GM04503 (cell line): ENCODE results near the gene SBK2.
A peak's percentile ranks its signal among the peaks of the same experiment; 100 is the strongest.
"Not testable (repeated sequence)": the region's sequence is repeated elsewhere in the genome, so short reads cannot be mapped to it uniquely, and the experiment has no call there.

Source experiments
- DNase-seq: peaks from one replicate; pipeline ENCODE4 v3.0.0-alpha.2; 2012; ENCODE audit warnings: low read depth

Gene SBK2

GRCh38 chr19:55535173-55535964 lies 1.6 kb downstream of the SBK2 start:
- no peak for DNase-seq

- not testable (repeated sequence) for DNase-seq
Observed at GRCh38 chr19:55534280-55534679, 2.7 kb downstream of the SBK2 start.

GRCh38 chr19:55530996-55531395 lies 5.9 kb downstream of the SBK2 start:
- DNase-seq: no peak

GRCh38 chr19:55529636-55530234 lies 7.2 kb downstream of the SBK2 start:
- no peak for DNase-seq

- no peak for DNase-seq
Observed at GRCh38 chr19:55528030-55528803, 8.7 kb downstream of the SBK2 start.

- no peak for DNase-seq
Observed at GRCh38 chr19:55527197-55528029, 9.5 kb downstream of the SBK2 start.

GRCh38 chr19:55526216-55527196 lies 10.4 kb downstream of the SBK2 start:
- peak; percentile 20 for DNase-seq

GRCh38 chr19:55525289-55526101 lies 11.4 kb downstream of the SBK2 start:
- DNase-seq: no peak

DNA sequence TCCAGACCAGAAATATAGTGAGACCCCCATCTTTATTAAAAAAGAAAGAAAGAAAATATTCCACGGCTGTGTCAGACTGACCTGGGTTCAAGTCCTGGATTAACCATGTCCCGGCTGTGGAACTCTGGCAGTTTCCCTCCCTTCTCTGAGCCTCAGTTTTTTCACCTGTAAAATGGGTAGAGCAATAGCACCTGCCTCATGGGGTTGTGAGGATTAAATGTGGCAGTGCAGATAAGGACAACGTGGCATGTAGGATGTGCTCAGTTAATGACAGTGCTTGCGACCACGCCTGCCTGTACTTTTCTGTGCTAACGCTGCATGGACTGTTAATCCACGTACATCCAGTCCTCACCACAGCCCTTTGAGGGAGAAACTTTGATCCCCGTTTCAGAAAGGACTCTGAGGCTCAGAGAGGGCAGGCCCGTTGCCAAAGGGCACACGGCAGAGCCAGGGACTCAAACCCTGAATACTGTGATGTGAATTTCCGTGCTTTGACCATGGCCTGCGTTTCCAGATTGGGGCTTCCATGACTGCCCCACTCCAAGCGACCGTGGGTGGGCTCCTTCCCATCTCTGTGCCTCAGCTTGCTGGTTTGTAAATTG lies 16.1 kb downstream of the SBK2 start:
- DNase-seq: no peak

GRCh38 chr19:55519451-55520311 lies 17.3 kb downstream of the SBK2 start:
- peak; percentile 70 for DNase-seq

DNA sequence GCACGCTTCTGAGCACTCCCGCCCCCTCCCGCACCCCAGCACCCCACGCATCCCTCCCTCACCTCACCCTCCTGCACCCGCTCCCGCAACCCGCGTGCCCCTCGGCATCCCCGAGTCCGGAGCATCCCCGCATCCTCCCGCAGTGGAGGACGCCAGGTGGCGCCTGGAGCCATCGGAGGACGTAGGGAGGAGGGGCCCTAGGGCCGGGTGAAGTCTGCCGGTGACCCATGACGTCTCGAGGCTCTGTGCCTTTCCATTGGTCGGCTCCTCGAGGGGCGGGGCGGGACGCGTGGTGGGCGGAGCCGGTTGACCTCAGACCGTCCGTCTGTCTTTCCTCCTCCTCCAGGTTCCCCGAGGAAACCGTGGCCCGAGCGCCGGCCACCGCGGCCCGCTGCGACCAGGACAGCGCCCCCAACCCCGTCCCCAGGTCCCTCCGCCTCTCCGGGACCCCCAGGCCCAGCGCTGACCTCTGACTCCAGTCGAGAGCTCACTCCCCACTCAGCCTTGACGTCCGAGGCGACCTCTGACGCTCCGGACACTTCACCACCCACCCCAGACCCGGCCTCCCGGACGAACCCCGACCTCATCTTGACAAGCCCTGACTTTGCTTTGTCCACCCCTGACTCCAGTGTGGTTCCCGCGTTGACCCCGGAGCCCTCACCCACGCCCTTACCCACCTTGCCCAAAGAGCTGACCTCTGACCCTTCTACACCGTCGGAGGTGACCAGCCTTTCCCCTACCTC lies 19.9 kb downstream of the SBK2 start:
- DNase-seq: peak; percentile 35

- no peak for DNase-seq
Observed at GRCh38 chr19:55508120-55508519, 28.8 kb downstream of the SBK2 start.

DNA sequence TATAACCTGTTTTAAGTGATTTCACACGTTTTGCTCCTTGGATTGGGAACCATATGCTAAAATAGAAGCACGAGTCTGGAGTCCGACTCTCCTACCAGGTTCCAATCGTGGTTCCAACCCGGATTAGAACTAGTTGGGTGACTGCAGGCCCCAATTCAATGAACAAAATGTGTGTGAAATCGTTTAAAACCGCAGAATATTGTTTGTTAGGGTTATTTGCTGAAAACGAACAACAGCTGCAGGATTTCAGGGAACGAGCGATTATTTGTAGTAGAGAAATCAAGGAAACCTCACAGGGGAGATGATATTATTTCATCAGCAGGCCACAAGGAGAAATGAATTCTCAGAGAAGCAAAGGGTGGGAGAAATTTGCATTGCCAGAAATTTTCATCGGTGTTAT lies 32.0 kb downstream of the SBK2 start:
- no peak for DNase-seq

DNA sequence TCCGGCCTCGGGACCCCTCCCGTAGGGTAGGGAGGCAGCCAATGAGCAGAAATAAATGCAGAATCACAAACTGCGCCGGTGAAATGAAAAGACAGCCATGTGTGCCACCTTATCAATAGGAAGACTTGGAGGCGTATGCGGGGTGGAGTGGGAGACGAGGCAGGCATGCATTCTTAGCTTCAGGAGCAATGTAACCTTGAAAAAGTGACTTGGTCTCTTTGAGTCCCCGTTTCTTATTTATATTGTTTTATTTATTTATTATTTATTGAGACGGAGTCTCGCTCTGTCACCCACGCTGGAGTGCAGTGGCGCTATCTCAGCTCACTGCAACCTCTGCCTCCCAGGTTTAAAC lies 32.7 kb downstream of the SBK2 start:
- DNase-seq: no peak

- DNase-seq: no peak
Observed at GRCh38 chr19:55503502-55504251, 33.3 kb downstream of the SBK2 start.

- no peak for DNase-seq
Observed at GRCh38 chr19:55503157-55503501, 33.8 kb downstream of the SBK2 start.

GRCh38 chr19:55502197-55502952 lies 34.6 kb downstream of the SBK2 start:
- DNase-seq: no peak
